Measurements from ENCODE around the gene SMAD4.

DNA sequence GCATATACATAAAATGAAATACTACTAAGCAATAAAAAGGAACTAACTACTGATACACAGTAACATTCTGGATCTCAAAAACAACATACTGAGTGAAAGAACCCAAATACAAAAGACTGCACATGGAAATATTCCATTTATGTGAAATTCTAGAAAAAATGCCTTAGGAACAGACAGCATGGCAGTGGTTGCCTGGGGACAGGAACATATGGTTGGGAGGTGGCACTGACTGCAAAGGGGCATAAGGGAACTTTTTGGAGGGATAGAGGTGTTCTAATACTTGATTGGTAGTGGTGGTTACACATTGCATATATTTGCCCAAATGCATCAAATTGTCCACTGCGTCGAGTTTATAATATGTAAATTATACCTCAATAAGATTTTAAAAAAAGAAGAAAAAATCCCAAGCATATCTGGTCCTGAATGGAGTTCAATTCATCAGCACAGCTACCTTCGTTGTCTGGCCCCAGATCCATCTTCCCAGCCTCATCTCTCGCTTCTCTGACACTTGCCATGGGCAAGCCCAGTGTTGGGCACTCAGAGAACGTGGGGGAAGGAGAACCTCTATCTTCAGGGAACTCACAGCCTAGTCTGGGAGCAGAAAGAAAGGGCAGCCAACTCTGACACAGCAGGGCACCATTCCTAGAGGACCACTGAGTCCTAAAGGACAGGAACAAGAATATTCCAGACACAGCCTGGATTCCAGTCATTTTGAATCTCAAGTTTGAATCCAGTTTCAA, 8.6 kb upstream of the SMAD4 start:
- no peak for TF ChIP-seq CTCF (IDR thresholded peaks at IDR 0.05)
- no peak for TF ChIP-seq POLR2A (IDR thresholded peaks at IDR 0.05; ENCODE audit: low read depth)

All from esophagus muscularis mucosa (tissue), 3 donors.